Activated CD4-positive, CD25-positive, alpha-beta regulatory T cell treated with anti-CD3 and anti-CD28 coated beads, Interleukin-2, amount 50 U/mL, for 16 hours (primary cell): Measurements from ENCODE around the gene ACACB.

ENCODE experiments used
- DNase-seq: peaks from one replicate; pipeline ENCODE4 v3.0.0-alpha.2; 2020; ENCODE audit warnings: low read depth, low spot score

Gene ACACB

DNA sequence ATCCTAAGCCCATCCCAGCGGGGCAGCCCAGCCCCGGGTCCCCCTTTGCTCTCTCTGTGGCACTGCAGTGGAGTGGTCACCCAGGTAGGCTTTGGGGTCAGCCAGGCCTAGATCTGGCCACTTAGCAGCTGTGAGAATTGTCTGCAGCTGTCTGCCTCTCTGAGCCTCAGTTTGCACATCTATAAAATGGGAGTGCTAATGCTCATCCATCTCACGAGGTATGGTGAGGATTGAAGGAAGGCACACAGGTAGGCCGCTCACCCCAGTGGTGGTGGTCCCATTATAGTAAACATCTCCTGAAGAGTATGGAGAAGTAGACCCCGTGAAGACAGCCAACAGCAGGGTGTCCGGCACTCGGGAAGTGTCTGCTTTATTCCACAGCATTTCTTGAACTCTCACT is 183.5 kb downstream of the ACACB start:
- no peak for DNase-seq

- no peak for DNase-seq
Measured at GRCh38 chr12:109301643-109302168, 185.3 kb downstream of the ACACB start.

DNA sequence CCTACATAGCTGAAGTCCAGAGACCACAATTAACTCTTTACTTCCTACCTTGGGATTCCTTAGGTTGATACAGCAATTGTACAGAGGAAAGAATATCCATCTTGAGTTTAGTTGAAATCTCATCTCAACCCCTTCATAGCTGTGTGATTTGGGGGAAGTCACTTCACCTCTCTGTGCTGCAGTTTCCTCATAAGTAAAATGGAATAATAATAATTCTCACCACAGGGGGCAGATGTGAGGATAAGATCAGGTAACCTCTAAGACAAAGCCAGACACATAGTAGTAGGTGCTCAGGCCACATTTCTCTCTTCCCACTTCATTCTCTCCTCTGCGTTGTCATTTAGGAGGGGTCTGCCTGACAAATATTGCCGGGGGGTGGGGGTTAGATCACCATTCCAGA is 186.0 kb downstream of the ACACB start:
- no peak for DNase-seq

DNA sequence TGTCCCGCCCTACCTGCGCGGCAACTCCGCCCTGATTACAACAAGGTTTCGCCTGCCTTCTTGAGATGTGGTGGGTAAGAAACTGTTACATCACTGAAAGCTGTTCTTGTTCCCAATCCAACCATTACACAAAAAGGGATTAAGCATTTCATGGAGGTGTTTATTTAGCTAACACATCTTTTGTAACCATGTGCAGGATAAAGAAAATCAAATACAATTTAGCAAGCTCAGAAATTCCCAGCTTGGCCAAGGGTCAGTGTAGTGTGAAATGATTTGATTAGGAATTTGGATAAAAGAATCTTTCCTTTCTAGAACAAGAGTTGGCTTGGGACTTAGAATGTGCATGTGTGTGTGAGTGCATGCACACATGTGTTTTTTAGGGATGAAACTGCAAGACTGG is 186.4 kb downstream of the ACACB start:
- DNase-seq, result no peak

DNA sequence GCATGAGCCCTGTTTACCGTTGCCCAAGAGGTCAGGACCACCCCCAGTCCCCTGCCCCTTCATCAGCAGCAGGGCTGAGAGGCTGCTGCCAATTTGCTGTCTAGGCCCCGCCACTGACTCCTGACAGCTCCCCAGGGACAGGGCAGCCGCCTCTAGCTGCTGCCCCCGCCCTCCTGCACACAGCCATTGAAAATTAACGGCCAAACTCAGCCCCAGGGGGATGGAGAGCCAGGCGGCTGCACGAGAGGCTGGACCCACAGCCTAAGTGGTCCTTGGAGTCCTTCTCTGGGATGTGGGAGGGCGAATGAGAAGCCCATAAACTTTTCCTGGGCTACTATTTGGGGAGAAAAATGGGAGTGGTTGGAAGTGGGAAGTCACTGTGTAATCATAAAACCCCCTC is 188.1 kb downstream of the ACACB start:
- no peak for DNase-seq

DNA sequence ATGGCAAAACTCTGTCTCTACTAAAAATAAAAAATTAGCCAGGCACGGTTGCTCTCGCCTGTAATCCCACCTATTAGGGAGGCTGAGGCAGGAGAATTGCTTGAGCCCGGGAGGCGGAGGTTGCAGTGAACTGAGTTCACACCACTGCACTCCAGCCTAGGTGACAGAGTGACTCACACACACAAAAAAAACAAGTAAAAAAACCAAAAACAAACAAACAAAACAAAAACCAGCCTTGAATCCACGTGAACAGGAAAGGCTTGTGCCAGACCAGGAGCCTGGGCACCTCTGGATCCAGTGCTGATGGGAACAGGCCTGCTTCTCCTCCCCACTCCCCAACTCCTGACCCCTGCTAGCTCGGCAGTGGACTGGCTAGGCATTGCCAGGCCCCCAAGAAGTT is 189.2 kb downstream of the ACACB start:
- DNase-seq, result no peak

GRCh38 chr12:109307051-109307450 is 190.7 kb downstream of the ACACB start:
- DNase-seq, result no peak

- DNase-seq, result no peak
Measured at GRCh38 chr12:109308534-109309380, 192.4 kb downstream of the ACACB start, which contains the start of gene FOXN4. Gene FOXN4, minus strand, starts transcription at chr12:109309284. Its CDS starts 963 bp downstream, at chr12:109308321.

GRCh38 chr12:109309381-109310246 is 193.2 kb downstream of the ACACB start:
- no peak for DNase-seq

DNA sequence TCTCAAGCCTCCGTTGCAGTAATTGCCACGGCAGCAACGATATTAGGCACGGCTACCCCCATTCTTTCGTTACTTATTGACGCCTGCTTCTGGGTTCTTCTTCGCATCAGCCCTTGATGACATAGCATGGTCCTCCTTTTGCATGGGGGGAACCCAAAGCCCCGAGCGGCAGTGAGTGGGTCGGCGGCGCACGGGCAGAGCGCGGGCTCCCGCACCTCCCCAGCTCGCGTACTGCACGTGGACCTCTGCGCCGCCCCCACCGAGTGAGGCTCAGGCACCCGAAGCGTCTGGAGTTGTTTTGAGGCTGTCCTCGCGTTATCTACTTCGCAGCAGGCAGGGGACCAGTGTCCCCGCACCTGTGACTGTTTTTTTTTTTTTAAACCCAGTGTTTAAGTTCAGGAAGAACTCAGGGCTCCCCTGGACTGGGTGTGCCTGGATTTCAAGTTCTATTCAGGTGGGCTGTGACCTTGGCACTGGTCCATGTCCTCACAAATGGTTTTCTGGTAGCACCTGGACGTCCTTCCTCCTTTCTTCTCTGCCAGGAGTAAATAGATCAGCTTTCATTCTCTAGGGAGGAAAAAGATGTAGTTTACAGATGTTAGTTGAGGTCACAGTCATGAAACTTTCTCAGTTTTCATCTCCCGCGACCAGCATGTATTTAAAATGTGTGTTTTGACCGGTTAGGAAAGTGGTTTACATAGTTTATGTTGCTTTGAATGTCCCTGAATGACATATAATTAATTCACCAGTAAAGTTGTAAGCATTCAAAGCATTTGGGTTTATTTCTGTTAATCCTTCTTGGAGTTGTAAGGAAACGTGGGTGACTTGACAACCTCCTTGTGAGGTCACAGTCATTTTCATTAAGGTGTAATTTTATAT is 194.1 kb downstream of the ACACB start:
- DNase-seq, result no peak
